ENCODE measurements around the gene CAMTA1. TPM values are rescaled to one million over a fixed set of nuclear protein-coding genes. Genes with fewer than 3 reads are reported as not detected.
"Not testable (repeated sequence)": the region's sequence is repeated elsewhere in the genome, so short reads cannot be mapped to it uniquely, and the experiment has no call there.

CAMTA1 gene
- polyA plus RNA-seq, 1 donor from 2014 or later, result 79.0 TPM

DNA sequence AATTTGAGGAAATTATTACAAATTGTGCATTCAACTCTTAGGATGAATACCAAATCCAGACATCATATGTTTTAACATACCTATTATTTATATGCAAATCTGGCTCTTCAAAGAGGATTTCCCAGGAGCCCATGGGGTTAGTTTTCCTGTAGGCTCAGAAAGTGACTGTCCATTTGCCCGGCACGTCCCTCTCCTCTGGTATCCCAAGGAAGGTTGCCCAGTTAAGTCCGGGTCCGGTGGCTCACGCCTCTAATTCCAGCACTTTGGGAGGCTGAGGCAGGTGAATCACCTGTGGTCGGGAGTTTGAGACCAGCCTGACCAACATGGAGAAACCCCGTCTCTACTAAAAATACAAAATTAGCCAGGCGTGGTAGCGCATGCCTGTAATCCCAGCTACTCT, 594.8 kb downstream of the CAMTA1 start:
- H3K36me3 Mint-ChIP-seq, H3K4me3 Mint-ChIP-seq, H3K27me3 Mint-ChIP-seq, H3K27ac Mint-ChIP-seq, H3K9me3 Mint-ChIP-seq, H3K4me1 Mint-ChIP-seq: not testable (repeated sequence)

DNA sequence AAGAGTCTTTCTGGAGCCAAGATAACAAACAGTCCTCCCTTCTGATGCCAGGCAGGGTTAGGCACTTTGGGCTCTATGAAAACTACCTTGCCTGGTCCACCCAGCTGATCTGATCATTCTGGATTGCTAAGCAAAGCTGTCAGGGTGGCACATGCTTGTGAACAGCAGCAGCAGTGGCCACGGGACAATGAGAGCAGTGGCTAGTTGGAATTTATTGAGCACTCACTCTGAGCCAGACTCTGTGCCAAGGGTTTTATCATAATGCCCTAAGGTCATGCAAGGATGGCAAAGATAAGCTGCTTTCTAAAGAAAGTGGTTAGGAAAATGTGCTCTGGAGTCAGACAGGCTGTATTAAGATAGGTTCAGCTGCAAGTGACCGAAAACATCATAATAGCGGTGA, 595.5 kb downstream of the CAMTA1 start:
- peaks cover 7% of the 10 kb centered on the region for H3K27me3 Mint-ChIP-seq
- no peaks in the 10 kb centered on the region for H3K4me1 Mint-ChIP-seq
- H3K9me3 Mint-ChIP-seq, result no peaks in the 10 kb centered on the region
- H3K4me3 Mint-ChIP-seq, result no peak overlapping the region
- H3K36me3 Mint-ChIP-seq, result peaks cover 2% of the 10 kb centered on the region
- H3K27ac Mint-ChIP-seq, result no peak overlapping the region

DNA sequence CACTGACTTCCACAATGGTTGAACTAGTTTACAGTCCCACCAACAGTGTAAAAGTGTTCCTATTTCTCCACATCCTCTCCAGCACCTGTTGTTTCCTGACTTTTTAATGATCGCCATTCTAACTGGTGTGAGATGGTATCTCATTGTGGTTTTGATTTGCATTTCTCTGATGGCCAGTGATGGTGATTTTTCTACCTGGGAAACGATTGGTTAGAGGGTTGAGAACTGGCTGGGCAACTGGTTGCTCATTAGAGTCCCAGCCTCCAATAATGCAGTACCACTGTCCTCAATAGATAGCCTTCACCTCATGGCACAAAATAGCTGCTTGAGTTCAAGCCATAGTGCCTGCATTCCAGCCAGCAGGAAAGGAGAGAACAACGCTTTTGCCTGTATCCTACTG, 596.5 kb downstream of the CAMTA1 start:
- H3K4me3 Mint-ChIP-seq, H3K4me1 Mint-ChIP-seq, H3K36me3 Mint-ChIP-seq, H3K9me3 Mint-ChIP-seq, H3K27ac Mint-ChIP-seq, H3K27me3 Mint-ChIP-seq: not testable (repeated sequence)

DNA sequence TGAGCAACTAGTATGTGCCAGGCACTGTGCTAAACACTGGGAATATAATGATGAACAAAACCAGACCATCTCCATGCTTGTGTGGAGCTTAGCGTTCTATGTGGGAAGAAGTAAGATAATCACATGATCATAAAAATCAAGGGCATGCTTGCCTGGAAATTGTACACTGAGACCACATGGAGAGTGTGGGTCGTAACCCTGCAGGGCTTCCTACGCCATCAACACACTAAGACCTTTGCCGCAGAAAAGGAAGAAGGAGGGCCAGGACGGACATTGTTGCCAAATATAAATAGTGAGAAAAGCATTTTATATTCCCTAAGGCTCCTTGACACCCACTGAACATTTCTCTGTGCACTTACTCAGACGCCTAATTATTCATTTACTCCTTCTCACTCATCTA, 597.7 kb downstream of the CAMTA1 start:
- Mint-ChIP-seq H3K27me3 (peaks cover 3% of the 10 kb centered on the region), H3K4me3 (no peak overlapping the region), H3K4me1 (peaks cover 0 to 3% (median 0%) of the 10 kb centered on the region in 3 donors), H3K27ac (no peak overlapping the region), H3K36me3 (peaks cover 2% of the 10 kb centered on the region), H3K9me3 (no peaks in the 10 kb centered on the region)

DNA sequence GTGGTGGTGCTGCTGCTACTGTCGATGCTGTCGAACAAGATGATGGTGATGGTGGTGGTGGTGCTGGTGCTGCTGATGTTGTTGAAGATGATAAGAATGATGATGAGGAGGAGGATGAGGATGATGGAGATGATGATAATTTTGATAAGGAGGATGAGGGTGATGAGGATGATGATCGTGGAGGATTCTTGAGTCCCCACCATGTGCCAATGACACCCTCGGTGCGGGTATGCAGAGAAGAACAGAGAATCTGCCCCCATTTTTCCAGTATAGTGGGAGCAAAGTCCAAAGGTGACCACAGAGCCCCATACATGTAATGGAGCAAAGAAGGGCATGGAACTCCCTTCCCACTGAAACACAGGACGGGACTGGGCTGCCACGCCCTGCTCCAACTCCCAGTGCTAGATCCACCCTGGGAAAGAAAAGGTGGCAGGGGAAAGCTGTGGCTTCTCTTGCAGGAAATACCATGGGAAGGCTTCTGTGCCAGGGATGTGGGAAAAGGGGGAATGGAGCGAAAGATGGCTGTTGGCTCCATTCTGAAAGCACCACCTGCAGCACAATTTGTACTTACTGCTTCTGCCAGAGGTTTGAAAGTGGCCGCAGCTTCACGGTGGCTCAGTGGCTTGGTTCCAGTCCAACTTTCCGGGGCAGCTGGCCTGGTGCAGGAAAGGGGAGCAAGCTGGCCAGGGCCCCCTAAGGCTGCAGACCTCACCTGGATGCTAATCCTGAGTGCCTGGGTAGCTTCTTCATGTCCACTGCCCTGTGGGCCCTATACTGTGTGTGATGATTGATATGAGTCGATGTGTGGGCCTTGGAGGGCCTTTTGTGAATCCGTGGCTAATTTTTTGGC, 598.6 kb downstream of the CAMTA1 start:
- peaks cover 2% of the 10 kb centered on the region for H3K36me3 Mint-ChIP-seq
- peaks cover 3% of the 10 kb centered on the region for H3K27me3 Mint-ChIP-seq
- peaks cover 0 to 3% (median 0%) of the 10 kb centered on the region in 3 donors for H3K4me1 Mint-ChIP-seq
- no peaks in the 10 kb centered on the region for H3K9me3 Mint-ChIP-seq
- H3K4me3 Mint-ChIP-seq, result no peak overlapping the region
- H3K27ac Mint-ChIP-seq, result no peak overlapping the region

DNA sequence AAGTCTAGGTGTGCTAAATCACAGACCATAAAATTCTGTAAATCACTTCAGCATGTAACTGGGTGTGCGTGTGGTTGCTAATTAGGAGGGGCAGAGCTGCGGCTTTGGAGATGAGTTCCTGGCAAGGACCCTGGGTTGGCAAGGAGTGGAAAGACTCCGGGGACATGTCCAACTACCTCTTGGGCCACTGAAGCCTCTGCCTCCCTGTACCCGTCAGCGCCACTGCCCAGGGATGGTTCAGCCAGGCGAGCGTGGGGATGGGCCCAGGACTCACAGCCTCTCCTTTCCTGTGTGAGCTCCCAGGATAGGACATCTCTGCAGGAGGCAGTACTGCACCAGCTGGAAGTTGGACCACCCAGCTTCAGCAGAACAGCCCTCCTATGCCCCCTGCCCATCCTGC, 599.4 kb downstream of the CAMTA1 start:
- H3K27ac Mint-ChIP-seq, result no peak overlapping the region
- H3K9me3 Mint-ChIP-seq, result no peaks in the 10 kb centered on the region
- H3K4me3 Mint-ChIP-seq, result no peak overlapping the region
- H3K27me3 Mint-ChIP-seq, result peaks cover 1% of the 10 kb centered on the region
- H3K36me3 Mint-ChIP-seq, result peaks cover 2% of the 10 kb centered on the region
- peaks cover 0 to 3% (median 0%) of the 10 kb centered on the region in 3 donors for H3K4me1 Mint-ChIP-seq

DNA sequence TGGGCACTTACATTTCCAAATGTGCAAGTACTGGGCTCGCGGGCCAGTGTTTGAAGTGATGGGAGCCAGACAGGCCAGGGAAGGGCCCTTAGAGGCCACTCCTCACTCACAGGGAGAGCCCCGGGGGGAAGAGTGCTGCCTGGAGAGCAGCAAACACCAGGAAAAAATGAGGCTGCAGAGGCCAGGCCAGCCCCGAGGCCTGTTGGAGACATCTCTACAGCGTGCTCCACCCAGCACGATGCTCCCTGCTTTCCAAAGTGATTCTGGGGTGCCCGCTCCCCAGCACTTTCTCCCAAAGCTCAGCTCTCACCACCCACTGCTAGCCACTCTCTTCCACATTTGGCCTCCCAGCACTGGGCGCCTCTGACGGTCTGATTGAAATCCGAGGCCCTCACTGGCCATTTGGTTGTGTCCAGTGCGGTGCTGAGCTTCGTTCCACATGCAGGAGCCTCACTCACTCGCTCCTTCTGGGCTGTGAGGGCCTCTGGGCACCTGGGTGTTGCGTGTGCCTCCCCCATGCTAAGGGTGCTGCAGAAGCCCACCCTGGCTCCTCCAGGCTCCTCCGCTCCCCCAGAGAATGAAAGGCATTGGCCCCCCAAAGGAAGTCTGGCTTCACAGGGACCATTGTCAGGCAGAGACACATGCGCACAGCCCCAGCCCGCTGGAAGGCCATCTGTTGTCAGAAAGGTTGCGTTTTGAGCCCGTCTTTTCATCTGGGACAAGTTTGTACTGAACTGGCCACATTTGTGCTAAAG, 600.4 kb downstream of the CAMTA1 start:
- Mint-ChIP-seq H3K36me3 (peaks cover 2% of the 10 kb centered on the region), H3K27ac (no peak overlapping the region), H3K4me1 (peaks cover 0 to 3% (median 0%) of the 10 kb centered on the region in 3 donors), H3K4me3 (no peak overlapping the region), H3K9me3 (no peaks in the 10 kb centered on the region), H3K27me3 (no peaks in the 10 kb centered on the region)

DNA sequence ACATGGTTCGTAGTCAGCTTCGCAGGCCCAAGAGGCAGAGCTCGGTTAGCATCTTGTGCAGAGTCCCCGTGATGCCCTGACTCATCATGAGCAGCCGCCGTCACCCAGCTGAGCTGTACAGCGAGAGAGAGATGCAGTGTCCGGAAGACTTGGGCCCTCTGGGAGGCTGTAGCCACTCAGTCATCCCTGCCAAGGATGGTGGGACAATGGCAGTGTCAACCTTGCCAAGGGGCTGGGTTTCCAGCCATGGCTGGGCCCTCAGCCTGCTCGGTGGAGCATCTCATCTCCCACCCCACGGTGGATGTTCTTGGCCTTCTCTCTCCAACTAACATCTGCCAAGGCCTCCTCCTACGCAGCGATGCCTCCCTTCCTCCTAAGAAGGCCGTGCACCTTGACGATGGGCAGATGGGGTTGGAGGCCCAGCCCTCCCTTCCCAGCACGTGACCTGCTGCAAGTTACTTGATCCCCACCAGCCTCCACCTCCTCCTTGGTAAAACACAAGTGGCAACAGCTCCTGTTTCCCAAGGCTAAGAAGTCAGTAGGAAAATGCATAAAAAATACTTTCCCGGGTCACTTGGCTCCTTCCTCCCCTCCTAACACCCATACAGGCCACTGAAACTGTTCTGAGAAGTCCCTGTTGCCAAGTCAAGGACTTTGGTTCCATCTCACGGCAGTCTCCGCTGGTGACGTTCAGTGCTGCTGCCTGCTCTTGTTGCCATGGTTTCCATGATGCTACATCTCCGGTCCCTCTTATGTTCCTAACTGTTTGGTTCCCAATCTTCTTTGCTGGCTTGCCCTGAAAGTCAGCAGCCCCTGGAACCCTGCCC, 601.2 kb downstream of the CAMTA1 start:
- H3K27ac Mint-ChIP-seq, result no peak overlapping the region
- H3K9me3 Mint-ChIP-seq, result no peaks in the 10 kb centered on the region
- H3K4me3 Mint-ChIP-seq, result no peak overlapping the region
- H3K36me3 Mint-ChIP-seq, result peaks cover 2% of the 10 kb centered on the region
- H3K27me3 Mint-ChIP-seq, result no peaks in the 10 kb centered on the region
- H3K4me1 Mint-ChIP-seq, result peaks cover 0 to 3% (median 0%) of the 10 kb centered on the region in 3 donors

DNA sequence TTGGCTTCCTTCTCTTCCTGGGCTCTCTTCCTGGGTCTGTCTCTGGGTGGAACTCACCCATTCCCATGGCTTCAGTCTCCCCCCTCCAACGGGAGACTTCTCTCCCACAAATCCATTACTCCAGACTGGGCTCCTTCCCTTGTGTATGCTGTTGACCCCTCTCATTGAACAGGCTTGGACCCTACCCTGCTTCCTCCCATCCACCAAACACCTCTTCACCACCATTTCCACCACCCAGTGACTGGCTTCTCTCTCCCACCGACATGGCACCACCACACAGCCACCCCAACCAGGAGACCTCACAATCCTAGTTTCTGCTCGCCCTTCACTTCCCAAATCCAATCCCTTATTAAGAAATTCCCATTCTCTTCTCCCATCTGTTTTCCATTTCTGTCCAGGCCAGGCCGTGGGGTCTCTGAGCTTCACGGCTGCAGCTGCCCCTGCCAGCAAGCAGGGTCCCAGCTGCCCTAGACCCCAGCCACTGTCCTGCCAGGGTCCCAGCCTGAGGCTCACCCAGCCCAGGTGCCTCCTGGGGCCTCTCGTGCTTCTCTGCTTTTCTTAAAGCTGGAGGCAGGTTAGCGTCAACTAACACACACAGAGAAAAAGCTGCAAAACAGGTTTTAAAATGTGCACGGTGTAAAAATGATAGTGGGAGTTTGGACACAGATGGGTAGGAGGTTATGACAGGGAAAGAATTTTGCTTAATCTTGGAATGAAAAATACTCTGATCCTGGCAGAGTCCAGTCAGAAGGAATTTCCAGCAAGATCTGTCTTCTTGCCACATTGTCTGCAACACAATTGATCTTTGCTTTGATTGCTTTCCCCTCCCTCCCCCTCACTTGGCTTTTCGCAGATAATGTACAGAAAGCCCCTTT, 602.0 kb downstream of the CAMTA1 start:
- Mint-ChIP-seq H3K4me1 (peaks cover 0 to 3% (median 0%) of the 10 kb centered on the region in 3 donors), H3K27me3 (no peaks in the 10 kb centered on the region), H3K27ac (no peak overlapping the region), H3K4me3 (no peak overlapping the region), H3K9me3 (no peaks in the 10 kb centered on the region), H3K36me3 (peaks cover under 1% of the 10 kb centered on the region)

DNA sequence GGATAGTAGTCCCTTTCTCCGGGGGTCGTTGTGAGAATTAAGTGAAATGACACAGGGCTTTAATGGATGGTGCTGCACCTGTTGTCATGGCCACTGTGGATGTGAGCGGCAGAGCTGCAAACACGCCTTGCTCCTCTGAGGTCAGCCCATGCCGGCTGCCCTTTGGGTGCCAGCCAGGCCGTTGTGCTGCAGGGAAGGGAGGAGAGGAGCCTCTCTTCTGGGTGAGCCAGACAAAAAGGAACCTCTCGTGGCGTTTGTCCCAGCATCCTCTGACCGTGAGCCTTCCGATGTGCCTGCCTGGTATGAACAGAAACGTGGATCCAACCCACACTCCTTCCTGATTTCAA, 602.9 kb downstream of the CAMTA1 start:
- Mint-ChIP-seq H3K36me3 (no peaks in the 10 kb centered on the region), H3K4me3 (peak overlapping the region in 1 of 4 donors; percentile 12), H3K27me3 (no peaks in the 10 kb centered on the region), H3K9me3 (no peaks in the 10 kb centered on the region), H3K27ac (no peak overlapping the region), H3K4me1 (peaks cover 0 to 3% (median 0%) of the 10 kb centered on the region in 3 donors)

DNA sequence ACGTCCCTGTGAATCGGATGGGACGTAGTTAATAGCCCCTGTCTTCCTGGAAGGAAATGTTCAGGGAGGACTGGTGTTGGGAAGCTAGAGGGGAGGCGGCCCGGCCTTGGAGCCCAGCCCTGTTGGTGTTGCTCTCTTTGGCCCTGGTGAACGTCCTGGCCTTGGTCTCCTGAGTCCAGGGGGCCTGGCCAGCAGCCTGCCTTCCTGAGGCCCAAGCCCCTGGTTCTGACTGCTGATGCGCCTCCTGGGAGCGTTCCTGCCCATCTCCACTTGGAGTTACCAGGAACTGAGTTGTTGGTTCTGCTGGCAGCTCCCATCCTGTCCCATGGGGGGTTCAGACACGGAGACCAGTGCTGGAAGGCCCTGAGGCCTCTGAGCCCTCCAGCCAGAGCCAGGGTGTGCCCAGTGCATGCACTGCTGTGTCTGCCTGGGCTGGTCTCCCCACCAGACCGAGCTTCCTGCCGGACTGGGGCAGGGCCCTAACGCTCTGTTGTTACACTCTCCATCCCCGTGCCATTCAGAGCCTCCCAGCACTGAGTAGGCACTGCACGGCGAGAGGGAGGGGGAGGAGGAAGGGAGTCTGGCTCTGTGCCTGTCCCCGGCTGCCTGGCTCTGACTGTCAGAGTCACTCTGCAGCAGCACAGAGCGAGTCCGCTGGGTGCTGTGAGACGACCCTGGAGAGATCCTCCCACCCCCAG, 603.4 kb downstream of the CAMTA1 start:
- H3K9me3 Mint-ChIP-seq, result peaks cover 0 to under 1% (median 0%) of the 10 kb centered on the region in 3 donors
- H3K36me3 Mint-ChIP-seq, result no peaks in the 10 kb centered on the region
- peaks cover 0 to 3% (median 0%) of the 10 kb centered on the region in 3 donors for H3K4me1 Mint-ChIP-seq
- peaks cover under 1% of the 10 kb centered on the region for H3K27me3 Mint-ChIP-seq
- no peak overlapping the region for H3K4me3 Mint-ChIP-seq
- H3K27ac Mint-ChIP-seq, result no peak overlapping the region

DNA sequence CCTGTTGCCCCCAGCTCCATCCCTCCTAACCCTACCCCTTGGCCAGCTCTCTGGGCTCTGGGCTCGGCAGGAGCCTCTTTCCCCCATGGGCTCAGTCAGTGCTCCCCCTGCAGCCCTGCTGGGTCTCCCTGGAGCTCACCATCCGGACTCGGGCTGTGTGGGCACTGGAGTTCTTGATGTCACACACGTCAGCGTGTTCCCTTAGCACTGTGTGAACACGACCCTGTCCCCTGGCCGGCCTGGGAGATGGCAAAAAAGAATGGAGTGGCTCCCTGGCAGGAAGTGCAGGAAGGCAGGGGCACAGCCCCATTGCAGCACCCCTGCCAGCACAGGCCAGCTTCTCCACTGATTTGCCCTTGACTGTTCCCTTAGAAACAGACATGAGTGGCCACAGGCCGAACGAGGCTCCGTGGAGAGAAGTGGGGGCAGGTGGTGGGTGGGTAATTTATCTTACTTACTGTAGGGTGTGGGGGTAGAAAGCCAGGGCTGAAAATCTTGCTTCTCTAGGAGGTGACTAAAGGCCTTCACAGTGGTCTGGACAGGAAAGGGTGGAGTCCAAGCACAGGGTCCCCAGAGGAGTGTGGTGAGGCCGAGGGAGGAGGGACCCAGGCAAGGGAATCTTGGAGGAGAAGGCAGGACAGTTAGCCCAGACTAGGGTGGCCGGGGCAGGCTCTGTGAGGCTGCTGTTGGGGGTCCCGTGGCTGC, 604.1 kb downstream of the CAMTA1 start:
- H3K36me3 Mint-ChIP-seq, result no peaks in the 10 kb centered on the region
- no peak overlapping the region for H3K4me3 Mint-ChIP-seq
- H3K27me3 Mint-ChIP-seq, result peaks cover 2% of the 10 kb centered on the region
- peaks cover 0 to 3% (median 0%) of the 10 kb centered on the region in 3 donors for H3K4me1 Mint-ChIP-seq
- no peak overlapping the region for H3K27ac Mint-ChIP-seq
- peaks cover 0 to 3% (median 2%) of the 10 kb centered on the region in 3 donors for H3K9me3 Mint-ChIP-seq

DNA sequence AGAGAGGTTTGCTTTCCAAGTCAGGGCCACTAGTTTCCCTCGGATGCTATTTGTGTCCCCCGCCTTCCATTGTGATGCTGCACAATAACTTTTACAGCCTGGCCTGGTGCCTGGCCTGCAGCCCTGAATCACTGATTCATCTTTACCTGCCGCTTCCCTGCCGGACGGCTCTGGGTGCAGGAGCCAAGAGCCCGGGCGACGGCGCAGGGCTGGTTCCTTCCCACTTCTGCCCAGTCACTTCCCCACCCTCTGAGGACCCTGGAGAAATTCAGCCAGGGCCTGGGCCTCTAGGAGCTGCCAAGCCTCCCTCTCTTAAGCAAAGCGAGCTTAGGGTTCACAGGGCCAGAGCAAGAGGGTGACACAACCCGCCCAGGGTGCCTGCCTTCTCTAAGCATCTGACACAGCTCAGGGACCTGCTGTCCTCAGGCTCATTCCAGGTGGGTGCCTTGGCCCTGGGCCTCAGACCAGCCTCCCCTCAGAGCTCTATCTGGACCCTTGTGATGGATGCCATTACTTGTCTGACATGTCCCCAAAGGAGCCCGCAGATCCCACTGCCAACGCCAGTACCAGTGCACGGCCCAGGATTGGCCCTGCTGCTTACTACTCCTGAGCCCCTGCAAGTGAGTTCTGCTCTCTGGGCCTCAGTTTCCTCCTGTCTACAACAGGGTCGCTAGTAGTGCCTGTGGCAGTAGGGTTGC, 604.8 kb downstream of the CAMTA1 start:
- H3K36me3 Mint-ChIP-seq, result no peaks in the 10 kb centered on the region
- H3K9me3 Mint-ChIP-seq, result peaks cover 0 to 6% (median 3%) of the 10 kb centered on the region in 3 donors
- no peak overlapping the region for H3K27ac Mint-ChIP-seq
- peaks cover 0 to 3% (median 0%) of the 10 kb centered on the region in 3 donors for H3K4me1 Mint-ChIP-seq
- H3K27me3 Mint-ChIP-seq, result peaks cover 2% of the 10 kb centered on the region
- H3K4me3 Mint-ChIP-seq, result no peak overlapping the region
